DND-41 (cell line): ENCODE data around the gene RHBDF2.

Experiments used
- ATAC-seq: fragments of 200-7000 bp; cut with Tn5 transposase; 3 replicates; pipeline ENCODE4 v1.9.1; 2021; ENCODE audit warnings: low read depth; ENCODE audit not compliant: insufficient read depth
- DNase-seq: peaks from one replicate; pipeline ENCODE4 v3.0.0-alpha.2; 2020
- H2AFZ ChIP-seq: 2 replicates; pipeline ENCODE4 v1.6.0; 2012; ENCODE audit warnings: low read depth, low read length
- H3K27ac ChIP-seq: 2 replicates; pipeline ENCODE4 v1.5.1; 2012; ENCODE audit warnings: low read length, inconsistent platforms
- H3K27me3 ChIP-seq: fragments of 200-600 bp; sonication (generic); 2 replicates; pipeline ENCODE4 v1.6.0; 2012; ENCODE audit warnings: low read length, mild to moderate bottlenecking, inconsistent platforms; ENCODE audit not compliant: insufficient read depth, poor library complexity
- H3K36me3 ChIP-seq: 2 replicates; pipeline ENCODE4 v1.5.1; 2012; ENCODE audit warnings: low read length, inconsistent platforms; ENCODE audit not compliant: insufficient read depth
- H3K4me1 ChIP-seq: 2 replicates; pipeline ENCODE4 v1.5.1; 2012; ENCODE audit warnings: mild to moderate bottlenecking, low read length; ENCODE audit not compliant: insufficient read depth
- H3K4me2 ChIP-seq: 2 replicates; pipeline ENCODE4 v1.6.0; 2012; ENCODE audit warnings: mild to moderate bottlenecking, moderate library complexity, low read length, inconsistent platforms; ENCODE audit not compliant: insufficient read depth
- H3K4me3 ChIP-seq, 2 experiments: fragments of 200-600 bp in 1 of 2; shearing (Covaris generic) in 1 of 2; 2 replicates each; pipeline ENCODE4 v1.5.1; 2012 to 2016; ENCODE audit warnings: inconsistent platforms in 2 of 2, low read length in 2 of 2, mild to moderate bottlenecking in 2 of 2, low read depth in 1 of 2, moderate library complexity in 1 of 2
- H3K79me2 ChIP-seq: 2 replicates; pipeline ENCODE4 v1.6.0; 2012; ENCODE audit warnings: low read length, inconsistent platforms; ENCODE audit not compliant: insufficient read depth
- H3K9ac ChIP-seq: 2 replicates; pipeline ENCODE4 v1.6.0; 2012; ENCODE audit warnings: low read depth, mild to moderate bottlenecking, inconsistent platforms, low read length, moderate library complexity
- H3K9me3 ChIP-seq: 2 replicates; pipeline ENCODE4 v1.5.1; 2012; ENCODE audit warnings: low read length, moderate library complexity, mild to moderate bottlenecking, inconsistent platforms; ENCODE audit not compliant: insufficient read depth, severe bottlenecking
- H4K20me1 ChIP-seq: 2 replicates; pipeline ENCODE4 v1.6.0; 2012; ENCODE audit warnings: low read length; ENCODE audit not compliant: insufficient read depth
- EZH2 ChIP-seq: IDR thresholded peaks from 3 replicates; pipeline ENCODE4 v1.6.1; 2012; ENCODE audit warnings: borderline replicate concordance, low read depth, mild to moderate bottlenecking, moderate library complexity, low read length, inconsistent platforms; ENCODE audit not compliant: severe bottlenecking
- TF ChIP-seq, protein P1 (sequence below): IDR thresholded peaks from 2 replicates; pipeline ENCODE4 v1.5.1; 2012; ENCODE audit warnings: borderline replicate concordance, low read length, moderate library complexity, mild to moderate bottlenecking; ENCODE audit not compliant: poor library complexity, severe bottlenecking; ENCODE audit errors: extremely low read depth

RHBDF2 gene

GRCh38 chr17:76500747-76501017 lies 541 bp downstream of the RHBDF2 start:
- no peak overlapping the region for H3K4me3 ChIP-seq
- peaks cover 14% of the 10 kb centered on the region for H3K27me3 ChIP-seq
- H3K27ac ChIP-seq, result no peak overlapping the region
- DNase-seq, result no peak
- peaks cover 16% of the 10 kb centered on the region; the same call in 1 of the 2 replicates for H4K20me1 ChIP-seq
- H3K36me3 ChIP-seq, result no peaks in the 10 kb centered on the region
- H3K9me3 ChIP-seq, result no peaks in the 10 kb centered on the region
- peaks cover 13% of the 10 kb centered on the region for H3K4me1 ChIP-seq
- TF ChIP-seq EZH2, result no peak
- TF ChIP-seq, protein P1, sequence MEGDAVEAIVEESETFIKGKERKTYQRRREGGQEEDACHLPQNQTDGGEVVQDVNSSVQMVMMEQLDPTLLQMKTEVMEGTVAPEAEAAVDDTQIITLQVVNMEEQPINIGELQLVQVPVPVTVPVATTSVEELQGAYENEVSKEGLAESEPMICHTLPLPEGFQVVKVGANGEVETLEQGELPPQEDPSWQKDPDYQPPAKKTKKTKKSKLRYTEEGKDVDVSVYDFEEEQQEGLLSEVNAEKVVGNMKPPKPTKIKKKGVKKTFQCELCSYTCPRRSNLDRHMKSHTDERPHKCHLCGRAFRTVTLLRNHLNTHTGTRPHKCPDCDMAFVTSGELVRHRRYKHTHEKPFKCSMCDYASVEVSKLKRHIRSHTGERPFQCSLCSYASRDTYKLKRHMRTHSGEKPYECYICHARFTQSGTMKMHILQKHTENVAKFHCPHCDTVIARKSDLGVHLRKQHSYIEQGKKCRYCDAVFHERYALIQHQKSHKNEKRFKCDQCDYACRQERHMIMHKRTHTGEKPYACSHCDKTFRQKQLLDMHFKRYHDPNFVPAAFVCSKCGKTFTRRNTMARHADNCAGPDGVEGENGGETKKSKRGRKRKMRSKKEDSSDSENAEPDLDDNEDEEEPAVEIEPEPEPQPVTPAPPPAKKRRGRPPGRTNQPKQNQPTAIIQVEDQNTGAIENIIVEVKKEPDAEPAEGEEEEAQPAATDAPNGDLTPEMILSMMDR, result no peak
- H3K9ac ChIP-seq, result no peak overlapping the region
- no peaks in the 10 kb centered on the region for H3K79me2 ChIP-seq
- no peak overlapping the region for H2AFZ ChIP-seq
- peak overlapping the region; percentile 70; the same call in 1 of the 2 replicates for H3K4me2 ChIP-seq
- no peak for ATAC-seq

GRCh38 chr17:76500074-76500746 lies 1.0 kb downstream of the RHBDF2 start:
- DNase-seq, result no peak
- Histone ChIP-seq H3K4me1 (peaks cover 13% of the 10 kb centered on the region), H3K27ac (no peak overlapping the region), H3K4me3 (no peak overlapping the region), H3K4me2 (no peak overlapping the region), H2AFZ (no peak overlapping the region), H3K36me3 (no peaks in the 10 kb centered on the region), H3K79me2 (no peaks in the 10 kb centered on the region), H3K27me3 (peaks cover 15% of the 10 kb centered on the region), H4K20me1 (peaks cover 16% of the 10 kb centered on the region; the same call in 1 of the 2 replicates), H3K9ac (no peak overlapping the region), H3K9me3 (no peaks in the 10 kb centered on the region)
- ATAC-seq, result no peak
- TF ChIP-seq, protein P1, result no peak
- no peak for TF ChIP-seq EZH2

GRCh38 chr17:76499267-76499667 lies 2.0 kb downstream of the RHBDF2 start:
- no peaks in the 10 kb centered on the region for H3K79me2 ChIP-seq
- no peak overlapping the region for H2AFZ ChIP-seq

More at GRCh38 chr17:76499267-76499667, 2.0 kb downstream of the RHBDF2 start:
- TF ChIP-seq EZH2, result no peak
- TF ChIP-seq, protein P1, result no peak
- H3K27me3 ChIP-seq, result peaks cover 15% of the 10 kb centered on the region
- no peak overlapping the region for H3K4me3 ChIP-seq
- no peak overlapping the region for H3K27ac ChIP-seq
- no peak overlapping the region for H3K9ac ChIP-seq
- H3K4me1 ChIP-seq, result peaks cover 13% of the 10 kb centered on the region
- DNase-seq, result no peak
- no peak overlapping the region for H3K4me2 ChIP-seq
- H3K36me3 ChIP-seq, result no peaks in the 10 kb centered on the region
- ATAC-seq, result no peak
- H3K9me3 ChIP-seq, result no peaks in the 10 kb centered on the region
- peaks cover 16% of the 10 kb centered on the region; the same call in 1 of the 2 replicates for H4K20me1 ChIP-seq
